ENCODE data around the gene CDH23. TPM values are rescaled to one million over a fixed set of nuclear protein-coding genes. Genes with fewer than 3 reads are reported as not detected.

The CDH23 gene
- 0.38 TPM in 1 of 2 replicates, not detected in the other for total RNA-seq (2014; rRNA removed; shearing (Covaris generic))
- 0.08 and 0.09 TPM in 2 replicates for polyA plus RNA-seq (2016; fragmentation: Nextera tagmentation; extraction: Ambion mirVana)

GRCh38 chr10:71396711-71397295 lies at the start of gene CDH23:
Gene CDH23, plus strand, starts transcription at chr10:71396920. Its CDS starts 42,912 bp downstream, at chr10:71439832.
- Histone ChIP-seq H3F3A (ENCODE audit: insufficient read depth) (no peaks in the 10 kb centered on the region), H3K27me3 (replicated peaks; ENCODE audit: insufficient read depth) (peaks cover 87% of the 10 kb centered on the region), H2AFZ (no peak within 1 kb of the TSS), H3K79me2 (ENCODE audit: insufficient read depth) (no peaks in the 10 kb centered on the region), H3K36me3 (ENCODE audit: low read depth) (no peaks in the 10 kb centered on the region), H3K9me2 (ENCODE audit: insufficient read depth) (no peaks in the 10 kb centered on the region), H3K4me3 (peak within 1 kb of the TSS; percentile 14; the same call in 1 of the 2 replicates), H3K4me1 (ENCODE audit: insufficient read depth) (no peaks in the 10 kb centered on the region), H3K9ac (no peak within 1 kb of the TSS), H3K9me3 (ENCODE audit: low read depth) (no peaks in the 10 kb centered on the region), H4K20me1 (ENCODE audit: insufficient read depth) (no peaks in the 10 kb centered on the region), H3K4me2 (ENCODE audit: unreplicated experiment) (peak within 1 kb of the TSS; percentile 12), H3K27ac (no peak within 1 kb of the TSS)
- in situ Hi-C loops (cut with MboI): no loop called here
- WGBS, 2 experiments (ENCODE audit: low coverage in 1 of 2, low lambda C conversion rate in 2 of 2, missing lambda C conversion rate in 2 of 2): 1 to 2% methylated on average over 18 to 42 of the region's 91 CpGs
- TF ChIP-seq EZH2phosphoT487 (IDR thresholded peaks at IDR 0.05; ENCODE audit: insufficient read depth, low read depth) (no peak), EZH2 (IDR thresholded peaks at IDR 0.05; ENCODE audit: insufficient read depth, poor library complexity, severe bottlenecking) (no peak)
- DNase-seq: peak; percentile 38

GRCh38 chr10:71347587-71348395 lies 48.9 kb upstream of the CDH23 start:
- DNase-seq: no peak
- Histone ChIP-seq H3F3A (ENCODE audit: insufficient read depth) (0 out of 2 replicates have a peak, but pooled peaks cover 7% of the 10 kb centered on the region), H2AFZ (no peak overlapping the region), H3K4me2 (ENCODE audit: unreplicated experiment) (no peak overlapping the region), H3K27me3 (replicated peaks; ENCODE audit: insufficient read depth) (no peaks in the 10 kb centered on the region), H3K79me2 (ENCODE audit: insufficient read depth) (no peaks in the 10 kb centered on the region), H3K9me2 (ENCODE audit: insufficient read depth) (no peaks in the 10 kb centered on the region), H3K4me3 (no peak overlapping the region), H4K20me1 (ENCODE audit: insufficient read depth) (no peaks in the 10 kb centered on the region), H3K27ac (no peak overlapping the region), H3K9ac (no peak overlapping the region), H3K9me3 (ENCODE audit: low read depth) (no peaks in the 10 kb centered on the region), H3K4me1 (ENCODE audit: insufficient read depth) (peaks cover 6% of the 10 kb centered on the region; the same call in 1 of the 2 replicates), H3K36me3 (ENCODE audit: low read depth) (no peaks in the 10 kb centered on the region)
- TF ChIP-seq EZH2 (IDR thresholded peaks at IDR 0.05; ENCODE audit: insufficient read depth, poor library complexity, severe bottlenecking) (no peak), EZH2phosphoT487 (IDR thresholded peaks at IDR 0.05; ENCODE audit: insufficient read depth, low read depth) (no peak)
- WGBS, 2 experiments (ENCODE audit: low coverage in 1 of 2, low lambda C conversion rate in 2 of 2, missing lambda C conversion rate in 2 of 2): 73 to 77% methylated on average over 14 of the region's 14 CpGs
- in situ Hi-C loops (cut with MboI): no loop called here

DNA sequence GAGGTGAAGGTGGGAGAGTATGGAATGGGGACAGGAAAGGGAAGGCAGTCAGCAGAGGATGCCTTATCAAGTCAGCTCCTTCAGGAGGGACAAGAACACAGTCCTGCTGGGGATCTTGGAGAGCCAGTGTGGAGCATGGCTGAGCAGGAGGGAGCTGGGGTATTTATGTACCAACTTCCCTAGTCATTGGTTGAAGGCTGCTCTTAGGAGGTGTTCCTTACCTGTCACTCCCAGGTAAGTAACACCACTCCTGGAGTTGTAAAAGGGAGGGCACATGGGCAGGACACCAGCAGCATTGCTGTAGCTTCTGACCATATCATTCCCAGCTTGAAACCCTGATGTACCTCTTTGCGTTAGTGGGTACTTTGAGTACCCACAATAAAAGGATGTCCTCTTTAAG lies 47.9 kb upstream of the CDH23 start:
- Histone ChIP-seq H3K4me3 (no peak overlapping the region), H3K27me3 (replicated peaks; ENCODE audit: insufficient read depth) (no peaks in the 10 kb centered on the region), H3F3A (ENCODE audit: insufficient read depth) (no peaks in the 10 kb centered on the region), H3K9ac (no peak overlapping the region), H3K9me3 (ENCODE audit: low read depth) (no peaks in the 10 kb centered on the region), H3K4me1 (ENCODE audit: insufficient read depth) (no peaks in the 10 kb centered on the region), H4K20me1 (ENCODE audit: insufficient read depth) (no peaks in the 10 kb centered on the region), H3K36me3 (ENCODE audit: low read depth) (no peaks in the 10 kb centered on the region), H3K79me2 (ENCODE audit: insufficient read depth) (no peaks in the 10 kb centered on the region), H3K27ac (no peak overlapping the region), H3K4me2 (ENCODE audit: unreplicated experiment) (no peak overlapping the region), H2AFZ (no peak overlapping the region), H3K9me2 (ENCODE audit: insufficient read depth) (no peaks in the 10 kb centered on the region)
- no peak for TF ChIP-seq EZH2 (IDR thresholded peaks at IDR 0.05; ENCODE audit: insufficient read depth, poor library complexity, severe bottlenecking)
- TF ChIP-seq EZH2phosphoT487 (IDR thresholded peaks at IDR 0.05; ENCODE audit: insufficient read depth, low read depth): no peak
- 100% methylated on average over 1 of the region's 1 CpG for WGBS, 2 experiments (ENCODE audit: low coverage in 1 of 2, low lambda C conversion rate in 2 of 2, missing lambda C conversion rate in 2 of 2)
- no peak for DNase-seq
- in situ Hi-C loops (cut with MboI): no loop called here

- in situ Hi-C loops (cut with MboI): no loop called here
- Histone ChIP-seq H3K9me3 (ENCODE audit: low read depth) (no peaks in the 10 kb centered on the region), H3K27ac (no peak overlapping the region), H3F3A (ENCODE audit: insufficient read depth) (no peaks in the 10 kb centered on the region), H3K36me3 (ENCODE audit: low read depth) (no peaks in the 10 kb centered on the region), H3K27me3 (replicated peaks; ENCODE audit: insufficient read depth) (no peaks in the 10 kb centered on the region), H3K9me2 (ENCODE audit: insufficient read depth) (no peaks in the 10 kb centered on the region), H3K79me2 (ENCODE audit: insufficient read depth) (no peaks in the 10 kb centered on the region), H2AFZ (no peak overlapping the region), H3K9ac (no peak overlapping the region), H4K20me1 (ENCODE audit: insufficient read depth) (no peaks in the 10 kb centered on the region), H3K4me3 (no peak overlapping the region), H3K4me2 (ENCODE audit: unreplicated experiment) (no peak overlapping the region), H3K4me1 (ENCODE audit: insufficient read depth) (no peaks in the 10 kb centered on the region)
- DNase-seq: peak; percentile 22
- TF ChIP-seq EZH2 (IDR thresholded peaks at IDR 0.05; ENCODE audit: insufficient read depth, poor library complexity, severe bottlenecking): no peak
- TF ChIP-seq EZH2phosphoT487 (IDR thresholded peaks at IDR 0.05; ENCODE audit: insufficient read depth, low read depth): no peak
- 92 to 96% methylated on average over 6 to 7 of the region's 7 CpGs for WGBS, 2 experiments (ENCODE audit: low coverage in 1 of 2, low lambda C conversion rate in 2 of 2, missing lambda C conversion rate in 2 of 2)
Observed at GRCh38 chr10:71349406-71349805, 47.3 kb upstream of the CDH23 start.

All from GM23248 (cell line).